Inferior parietal cortex (tissue), 1 donor: ENCODE measurements around the gene SERPINB1.
"Not testable (repeated sequence)": the region's sequence is repeated elsewhere in the genome, so short reads cannot be mapped to it uniquely, and the experiment has no call there.

ENCODE experiments used
- DNase-seq: peaks from one replicate; pipeline ENCODE4 v3.0.0-alpha.2; 2016; ENCODE audit errors: extremely low spot score

Gene SERPINB1

GRCh38 chr6:2841264-2842138 is at the start of gene SERPINB1:
TSS of gene SERPINB1 (minus strand) at chr6:2841863. CDS start at chr6:2840586, 1,277 bp downstream.
- peak; percentile 71 for DNase-seq

GRCh38 chr6:2890976-2891767 is 49.5 kb upstream of the SERPINB1 start:
- DNase-seq = no peak

- no peak for DNase-seq
Measured at GRCh38 chr6:2885967-2886735, 44.5 kb upstream of the SERPINB1 start.

GRCh38 chr6:2884804-2885203 is 43.1 kb upstream of the SERPINB1 start:
- no peak for DNase-seq

GRCh38 chr6:2883673-2884072 is 42.0 kb upstream of the SERPINB1 start:
- no peak for DNase-seq

- DNase-seq = no peak
Measured at GRCh38 chr6:2881423-2881822, 39.8 kb upstream of the SERPINB1 start.

- not testable (repeated sequence) for DNase-seq
Measured at GRCh38 chr6:2880156-2880555, 38.5 kb upstream of the SERPINB1 start.

- DNase-seq = no peak
Measured at GRCh38 chr6:2877960-2878359, 36.3 kb upstream of the SERPINB1 start.

- DNase-seq = no peak
Measured at GRCh38 chr6:2877057-2877882, 35.6 kb upstream of the SERPINB1 start.

- DNase-seq = no peak
Measured at GRCh38 chr6:2876210-2877056, 34.8 kb upstream of the SERPINB1 start.

GRCh38 chr6:2875359-2876191 is 33.9 kb upstream of the SERPINB1 start:
- DNase-seq = no peak

GRCh38 chr6:2873643-2874042 is 32.0 kb upstream of the SERPINB1 start:
- no peak for DNase-seq

GRCh38 chr6:2872423-2873358 is 31.0 kb upstream of the SERPINB1 start:
- DNase-seq = no peak

- DNase-seq = no peak
Measured at GRCh38 chr6:2871953-2872352, 30.3 kb upstream of the SERPINB1 start.

GRCh38 chr6:2871102-2871501 is 29.4 kb upstream of the SERPINB1 start:
- no peak for DNase-seq

GRCh38 chr6:2870046-2870636 is 28.5 kb upstream of the SERPINB1 start:
- DNase-seq = no peak

GRCh38 chr6:2868637-2869036 is 27.0 kb upstream of the SERPINB1 start:
- DNase-seq = no peak
